Activated CD4-positive, alpha-beta T cell treated with anti-CD3 and anti-CD28 coated beads, Interleukin-2, amount 10 ng/mL, durations not matched to agents 24 days and 14 days (primary cell): Measurements from ENCODE around the gene RIPOR1. TPM values are rescaled to one million over a fixed set of nuclear protein-coding genes. Genes with fewer than 3 reads are reported as not detected.
"Not testable (repeated sequence)": the region's sequence is repeated elsewhere in the genome, so short reads cannot be mapped to it uniquely, and the experiment has no call there.

Source experiments
- DNase-seq: peaks from one replicate; pipeline ENCODE4 v3.0.0; 2022
- H3K27ac Mint-ChIP-seq: one replicate; pipeline ENCODE4 v1.8.0; 2022; ENCODE audit warnings: mild to moderate bottlenecking, mixed read lengths
- H3K27me3 Mint-ChIP-seq: one replicate; pipeline ENCODE4 v1.8.0; 2022; ENCODE audit warnings: mixed read lengths
- H3K36me3 Mint-ChIP-seq: one replicate; pipeline ENCODE4 v1.8.0; 2022; ENCODE audit warnings: low read depth, mild to moderate bottlenecking, mixed read lengths
- H3K4me1 Mint-ChIP-seq: one replicate; pipeline ENCODE4 v1.8.0; 2021; ENCODE audit warnings: mixed read lengths
- H3K4me3 Mint-ChIP-seq: one replicate; pipeline ENCODE4 v1.8.0; 2022; ENCODE audit warnings: mild to moderate bottlenecking, moderate library complexity, mixed read lengths
- H3K9me3 Mint-ChIP-seq: one replicate; pipeline ENCODE4 v1.8.0; 2021; ENCODE audit warnings: mixed read lengths
- intact Hi-C: fragments of 100-400 bp; cut with micrococcal nuclease; formaldehyde crosslinking; loops from one replicate; pipeline ENCODE4 v1.15.1; 2023
- total RNA-seq: library from RNA; stranded (reverse); gene quantifications from 2 replicates; pipeline ENCODE4 v1.2.3, GENCODE V29; 2022

The RIPOR1 gene
- total RNA-seq, 1 donor from 2014 or later = 27.7 TPM

- no peaks in the 10 kb centered on the region for H3K9me3 Mint-ChIP-seq
- intact Hi-C loops = no loop called here
- peaks cover 32% of the 10 kb centered on the region for H3K4me1 Mint-ChIP-seq
These were observed 24.3 kb upstream of the RIPOR1 start for GRCh38 chr16:67504031-67505021.

GRCh38 chr16:67506468-67506867, 22.2 kb upstream of the RIPOR1 start:
- Mint-ChIP-seq H3K4me3 (no peak overlapping the region), H3K9me3 (no peaks in the 10 kb centered on the region), H3K27me3 (no peaks in the 10 kb centered on the region), H3K27ac (no peak overlapping the region), H3K36me3 (peaks cover 11% of the 10 kb centered on the region), H3K4me1 (peaks cover 32% of the 10 kb centered on the region)
- no peak for DNase-seq
- intact Hi-C loops = no loop called here

More at GRCh38 chr16:67504031-67505021, 24.3 kb upstream of the RIPOR1 start:
- DNase-seq = peak; percentile 90
- H3K27me3 Mint-ChIP-seq = no peaks in the 10 kb centered on the region
- H3K4me3 Mint-ChIP-seq = peak overlapping the region; percentile 41
- H3K27ac Mint-ChIP-seq = peak overlapping the region; percentile 83
- H3K36me3 Mint-ChIP-seq = peaks cover 15% of the 10 kb centered on the region

- H3K36me3 Mint-ChIP-seq = peaks cover 5% of the 10 kb centered on the region
- H3K27ac Mint-ChIP-seq = no peak overlapping the region
- H3K9me3 Mint-ChIP-seq = no peaks in the 10 kb centered on the region
- peaks cover 22% of the 10 kb centered on the region for H3K4me1 Mint-ChIP-seq
- DNase-seq = no peak
- intact Hi-C loops = no loop called here
- no peaks in the 10 kb centered on the region for H3K27me3 Mint-ChIP-seq
- H3K4me3 Mint-ChIP-seq = no peak overlapping the region
These were observed 19.6 kb upstream of the RIPOR1 start for GRCh38 chr16:67509016-67509415.

- H3K9me3 Mint-ChIP-seq = not testable (repeated sequence)
- intact Hi-C loops = loop anchor here (1.0 kb wide), 2 partner anchors 20 to 33 kb away; partner anchors contain the start of gene ATP6V0D1
These were observed 14.7 kb upstream of the RIPOR1 start for GRCh38 chr16:67513892-67514291.

GRCh38 chr16:67514382-67514828, 14.2 kb upstream of the RIPOR1 start:
- H3K27ac Mint-ChIP-seq = peak overlapping the region; percentile 84
- H3K9me3 Mint-ChIP-seq = no peaks in the 10 kb centered on the region
- intact Hi-C loops = loop anchor here (1.0 kb wide), 2 partner anchors 20 to 33 kb away; partner anchors contain the start of gene ATP6V0D1
- no peaks in the 10 kb centered on the region for H3K27me3 Mint-ChIP-seq
- H3K36me3 Mint-ChIP-seq = no peaks in the 10 kb centered on the region
- peaks cover 12% of the 10 kb centered on the region for H3K4me1 Mint-ChIP-seq
- H3K4me3 Mint-ChIP-seq = no peak overlapping the region
- DNase-seq = peak; percentile 94

More at GRCh38 chr16:67513892-67514291, 14.7 kb upstream of the RIPOR1 start:
- DNase-seq, H3K4me1 Mint-ChIP-seq, H3K27ac Mint-ChIP-seq, H3K36me3 Mint-ChIP-seq, H3K4me3 Mint-ChIP-seq, H3K27me3 Mint-ChIP-seq: not testable (repeated sequence)

GRCh38 chr16:67516296-67517154, 12.1 kb upstream of the RIPOR1 start:
- Mint-ChIP-seq H3K27me3 (peaks cover 2% of the 10 kb centered on the region), H3K27ac (no peak overlapping the region), H3K9me3 (no peaks in the 10 kb centered on the region), H3K36me3 (no peaks in the 10 kb centered on the region), H3K4me1 (peaks cover 28% of the 10 kb centered on the region), H3K4me3 (no peak overlapping the region)
- no peak for DNase-seq
- intact Hi-C loops = no loop called here

GRCh38 chr16:67517155-67517445, 11.5 kb upstream of the RIPOR1 start:
- Mint-ChIP-seq H3K27ac (no peak overlapping the region), H3K4me3 (no peak overlapping the region), H3K36me3 (no peaks in the 10 kb centered on the region), H3K27me3 (peaks cover 2% of the 10 kb centered on the region), H3K4me1 (peaks cover 29% of the 10 kb centered on the region), H3K9me3 (no peaks in the 10 kb centered on the region)
- intact Hi-C loops = no loop called here
- no peak for DNase-seq

- DNase-seq = no peak
- H3K36me3 Mint-ChIP-seq = no peaks in the 10 kb centered on the region
- H3K27ac Mint-ChIP-seq = no peak overlapping the region
- intact Hi-C loops = no loop called here
- no peaks in the 10 kb centered on the region for H3K9me3 Mint-ChIP-seq
- peaks cover 32% of the 10 kb centered on the region for H3K4me1 Mint-ChIP-seq
- peaks cover 4% of the 10 kb centered on the region for H3K27me3 Mint-ChIP-seq
- H3K4me3 Mint-ChIP-seq = no peak overlapping the region
These were observed 10.8 kb upstream of the RIPOR1 start for GRCh38 chr16:67517661-67518423.

GRCh38 chr16:67518676-67519075, 10.0 kb upstream of the RIPOR1 start:
- Mint-ChIP-seq H3K27ac (no peak overlapping the region), H3K4me3 (no peak overlapping the region), H3K27me3 (peaks cover 5% of the 10 kb centered on the region), H3K4me1 (peaks cover 34% of the 10 kb centered on the region), H3K9me3 (no peaks in the 10 kb centered on the region), H3K36me3 (no peaks in the 10 kb centered on the region)
- intact Hi-C loops = no loop called here
- no peak for DNase-seq

GRCh38 chr16:67519242-67519641, 9.4 kb upstream of the RIPOR1 start:
- H3K4me1 Mint-ChIP-seq = peaks cover 34% of the 10 kb centered on the region
- H3K27me3 Mint-ChIP-seq = peaks cover 8% of the 10 kb centered on the region

GRCh38 chr16:67521095-67521804, 7.4 kb upstream of the RIPOR1 start:
- intact Hi-C loops = loop anchor here (1.0 to 10.0 kb wide), 8 partner anchors 16 to 416 kb away; partner anchors contain the start of genes ACD, ATP6V0D1, CARMIL2 and CTCF
- Mint-ChIP-seq H3K4me1 (peaks cover 30% of the 10 kb centered on the region), H3K36me3 (no peaks in the 10 kb centered on the region), H3K4me3 (peak overlapping the region; percentile 89), H3K27ac (peak overlapping the region; percentile 100), H3K9me3 (no peaks in the 10 kb centered on the region), H3K27me3 (peaks cover 18% of the 10 kb centered on the region)
- peak; percentile 99 for DNase-seq

More at GRCh38 chr16:67519242-67519641, 9.4 kb upstream of the RIPOR1 start:
- H3K27ac Mint-ChIP-seq = no peak overlapping the region
- no peak overlapping the region for H3K4me3 Mint-ChIP-seq
- DNase-seq = no peak
- no peaks in the 10 kb centered on the region for H3K9me3 Mint-ChIP-seq
- H3K36me3 Mint-ChIP-seq = no peaks in the 10 kb centered on the region
- intact Hi-C loops = no loop called here

- intact Hi-C loops = loop anchor here (10.0 kb wide), 1 partner anchor 279 kb away; the partner anchor contains the start of genes RANBP10 and TSNAXIP1
- Mint-ChIP-seq H3K27me3 (peaks cover 35% of the 10 kb centered on the region), H3K4me1 (peaks cover 22% of the 10 kb centered on the region), H3K27ac (no peak overlapping the region), H3K9me3 (no peaks in the 10 kb centered on the region), H3K36me3 (peaks cover 2% of the 10 kb centered on the region), H3K4me3 (no peak overlapping the region)
- DNase-seq = no peak
These were observed 3.3 kb upstream of the RIPOR1 start for GRCh38 chr16:67525176-67525860.
